GM20431 (cell line): ENCODE measurements around the gene PPP1R3D.

Experiments used
- in situ Hi-C: fragments of 300-500 bp; cut with MseI, MboI; formaldehyde crosslinking; loops from one replicate; pipeline ENCODE4 v1.15.0; 2020; ENCODE audit warnings: low sequenced_read_pairs; ENCODE audit not compliant: unreplicated experiment

Gene PPP1R3D

DNA sequence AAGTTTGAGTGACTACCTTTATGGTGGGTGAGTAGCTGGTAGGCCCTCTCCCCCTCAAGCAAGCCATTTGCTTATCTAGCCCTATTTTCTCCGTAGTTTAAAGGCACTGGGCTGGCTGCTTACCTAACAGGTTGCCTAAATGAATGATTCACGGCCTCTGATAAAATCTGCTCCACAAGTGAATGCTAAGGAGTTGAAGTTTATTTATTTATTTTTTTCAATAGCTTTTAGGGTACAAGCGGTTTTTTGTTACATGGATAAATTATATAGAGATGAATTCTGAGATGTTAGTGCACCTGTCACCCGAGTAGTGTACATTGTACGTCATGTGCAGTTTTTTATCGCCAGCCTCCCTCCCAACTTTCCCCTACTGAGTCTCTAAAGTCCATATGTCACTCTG lies 9.8 kb upstream of the PPP1R3D start:
- in situ Hi-C loops: no loop called here

DNA sequence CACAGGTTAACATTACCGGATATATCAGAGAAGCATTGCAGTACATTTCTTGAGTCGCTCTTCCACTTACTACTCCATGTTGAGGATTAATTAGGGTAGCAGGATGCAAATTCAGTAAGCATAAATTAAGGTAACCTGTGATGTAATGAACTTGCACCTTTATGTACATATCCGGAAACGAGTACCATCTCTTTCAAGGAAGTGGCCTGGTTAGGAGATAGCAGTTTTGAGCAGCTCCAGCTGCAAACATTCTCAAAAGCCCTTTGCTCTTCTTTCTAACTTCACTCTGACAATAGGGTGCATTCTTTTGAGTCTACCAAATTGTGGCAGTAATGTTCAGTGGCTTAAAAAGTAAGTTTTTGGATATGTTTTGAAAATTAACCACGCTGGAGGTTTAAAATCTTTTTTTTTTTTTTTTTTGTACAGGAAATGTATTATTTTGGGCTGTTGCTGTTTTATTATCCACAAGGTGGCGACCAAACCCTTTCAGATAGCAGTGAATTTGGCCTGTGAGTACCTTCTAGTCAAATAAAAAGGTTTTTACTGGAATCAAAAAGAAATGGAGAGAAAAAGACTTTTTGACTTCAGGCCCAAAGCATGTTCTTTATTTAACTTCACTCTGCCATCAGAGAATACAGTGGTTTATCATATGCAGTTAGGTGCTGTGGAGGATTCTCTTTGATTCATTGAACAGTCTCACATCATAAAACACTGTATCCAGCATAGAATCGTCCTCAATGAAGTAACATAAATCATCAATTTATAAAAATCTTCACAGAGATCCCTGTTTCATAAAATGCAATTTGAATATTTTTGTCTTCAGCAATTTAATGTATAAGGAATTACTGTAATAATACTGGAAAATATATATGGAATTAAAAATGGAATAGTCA lies 9.0 kb upstream of the PPP1R3D start:
- in situ Hi-C loops: no loop called here

DNA sequence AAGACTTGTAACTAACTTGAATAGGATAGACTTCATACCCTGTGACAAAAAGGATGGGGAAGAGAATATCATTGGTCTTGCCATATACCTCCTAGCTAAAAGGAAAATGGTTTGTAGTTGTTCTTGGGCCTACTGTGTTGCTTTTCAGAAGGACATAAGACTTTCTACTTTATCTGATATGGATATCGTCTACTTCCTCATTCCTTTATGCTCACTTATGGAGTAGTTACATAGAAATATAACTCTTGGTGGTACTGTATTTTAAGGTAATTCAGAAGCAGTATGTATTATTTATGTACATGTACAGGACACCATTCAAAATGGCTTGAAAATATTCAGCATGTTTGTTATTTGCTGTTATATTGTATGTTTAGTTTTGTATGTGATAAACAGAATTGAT lies 8.1 kb upstream of the PPP1R3D start:
- in situ Hi-C loops: no loop called here

DNA sequence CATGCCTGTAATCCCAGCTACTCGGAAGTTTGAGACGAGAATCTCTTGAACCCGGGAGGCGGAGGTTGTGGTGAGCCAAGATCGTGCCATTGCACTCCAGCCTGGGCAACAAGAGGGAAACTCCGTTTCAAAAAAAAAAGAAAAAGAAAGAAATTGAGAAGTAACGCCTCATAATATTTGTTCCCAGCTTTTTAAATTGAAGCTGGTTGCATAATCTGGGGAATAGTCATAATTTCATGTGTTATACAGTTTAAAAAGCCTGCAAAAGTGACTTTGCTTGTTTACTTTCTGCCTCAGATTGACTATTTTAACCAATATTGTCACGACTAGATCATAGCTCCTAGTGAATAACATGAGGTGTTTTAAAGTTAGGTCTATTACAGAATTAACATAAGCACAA lies 7.3 kb upstream of the PPP1R3D start:
- in situ Hi-C loops: no loop called here

DNA sequence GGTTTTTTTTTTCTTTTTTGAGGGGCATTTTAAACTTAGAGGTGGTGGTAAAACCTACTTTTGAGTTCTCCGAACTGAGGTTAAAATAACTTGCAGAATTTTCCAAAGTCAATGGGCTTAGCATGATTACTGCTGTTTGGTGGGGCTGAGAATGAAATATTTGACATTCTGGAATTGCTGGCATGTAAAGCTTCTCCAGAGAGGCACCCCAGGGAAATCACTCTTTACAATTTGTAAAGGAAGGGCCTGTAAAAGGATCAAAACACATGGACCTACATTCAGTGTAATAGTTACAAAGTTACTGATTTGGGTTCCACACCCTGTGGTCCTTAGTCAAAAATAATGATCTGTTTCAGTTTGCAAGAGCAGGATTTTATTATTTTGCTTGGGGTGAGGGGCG lies 5.6 kb upstream of the PPP1R3D start:
- in situ Hi-C loops: no loop called here

DNA sequence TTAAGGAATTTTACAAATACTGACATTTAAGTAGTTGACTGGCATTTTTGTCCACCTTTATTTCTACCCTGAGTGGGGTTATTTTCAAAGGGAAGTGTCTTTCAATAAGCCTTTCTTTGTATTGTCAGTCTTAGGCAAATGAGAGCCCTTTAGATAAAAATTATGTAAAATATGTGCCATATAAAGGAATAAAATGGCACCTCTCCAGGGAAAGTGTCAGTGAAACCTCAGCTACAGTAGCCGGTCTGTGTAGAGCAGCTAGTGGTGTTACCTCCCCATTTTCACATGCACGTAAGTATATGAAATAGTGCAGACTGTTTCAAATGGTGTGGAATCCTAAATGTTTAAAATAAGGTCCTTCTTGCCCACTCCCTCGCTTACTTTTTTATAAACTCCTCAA lies 5.1 kb upstream of the PPP1R3D start:
- in situ Hi-C loops: no loop called here

DNA sequence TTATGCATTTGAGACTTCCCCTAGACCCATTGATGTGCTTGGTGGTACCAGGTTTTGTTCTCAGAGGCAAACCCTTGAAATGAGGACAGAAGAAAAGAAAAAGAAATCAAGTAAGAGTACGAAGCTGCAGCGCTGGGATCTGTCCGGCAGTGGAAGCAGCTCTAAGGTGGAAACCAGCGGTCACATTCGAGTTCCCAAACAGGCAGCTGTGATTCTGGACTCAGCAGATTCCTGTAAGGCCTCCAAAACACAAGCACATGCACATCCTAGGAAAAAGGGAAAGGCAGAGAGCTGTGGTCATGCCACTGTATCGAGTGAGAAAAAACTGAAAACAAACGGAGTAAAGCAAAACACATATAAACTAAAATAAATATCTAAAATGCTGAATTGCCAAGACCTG lies 4.6 kb upstream of the PPP1R3D start:
- in situ Hi-C loops: no loop called here

DNA sequence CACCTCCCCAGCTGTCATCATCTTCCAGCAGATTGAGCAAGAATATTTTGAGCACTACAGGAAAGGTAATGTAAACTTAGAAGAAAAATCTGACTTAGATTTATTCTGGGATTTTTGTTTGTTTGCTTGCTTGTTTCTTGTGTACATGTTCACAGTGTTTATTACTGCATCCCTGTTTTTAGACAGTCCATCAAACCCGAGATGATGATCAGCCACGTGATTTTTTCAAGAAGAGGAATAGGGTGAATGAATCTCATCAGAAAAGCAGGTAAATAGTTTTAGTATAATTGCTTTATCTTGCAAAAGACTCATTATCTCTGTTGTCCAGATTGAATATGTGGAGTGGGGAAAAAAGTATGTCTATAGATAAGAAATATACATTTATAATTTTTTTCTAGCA lies 2.1 kb upstream of the PPP1R3D start:
- in situ Hi-C loops: no loop called here

DNA sequence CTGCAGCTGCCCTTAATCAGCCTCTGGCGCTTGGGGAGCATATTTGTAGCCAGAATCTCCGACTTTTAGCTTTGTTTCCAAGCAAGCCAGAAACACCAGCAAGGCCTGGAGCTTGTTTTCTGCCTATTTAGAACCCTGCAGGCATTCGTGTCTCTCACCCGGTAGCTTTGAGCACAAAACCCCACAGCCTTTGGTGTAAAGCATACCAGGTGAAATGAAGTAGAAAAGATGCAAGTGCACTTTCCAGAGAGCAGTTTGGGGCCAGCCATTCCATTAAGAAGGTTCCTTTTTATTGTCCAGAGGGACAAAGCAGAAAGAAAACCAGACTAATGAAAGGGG lies 820 bp upstream of the PPP1R3D start:
- in situ Hi-C loops: no loop called here

DNA sequence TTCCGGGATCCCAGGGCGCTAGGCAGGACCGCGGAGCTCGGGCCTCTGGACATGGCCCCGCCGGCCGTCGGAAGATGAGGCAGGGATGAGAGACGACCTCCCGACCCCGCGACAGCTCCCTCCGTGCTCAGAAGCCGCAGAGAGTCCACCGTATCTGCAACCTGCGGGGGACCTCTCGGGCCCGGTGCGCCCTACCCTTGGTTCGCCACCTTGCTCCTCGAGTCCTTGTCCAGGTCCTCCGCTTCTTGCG lies 301 bp downstream of the PPP1R3D start:
- in situ Hi-C loops: no loop called here

DNA sequence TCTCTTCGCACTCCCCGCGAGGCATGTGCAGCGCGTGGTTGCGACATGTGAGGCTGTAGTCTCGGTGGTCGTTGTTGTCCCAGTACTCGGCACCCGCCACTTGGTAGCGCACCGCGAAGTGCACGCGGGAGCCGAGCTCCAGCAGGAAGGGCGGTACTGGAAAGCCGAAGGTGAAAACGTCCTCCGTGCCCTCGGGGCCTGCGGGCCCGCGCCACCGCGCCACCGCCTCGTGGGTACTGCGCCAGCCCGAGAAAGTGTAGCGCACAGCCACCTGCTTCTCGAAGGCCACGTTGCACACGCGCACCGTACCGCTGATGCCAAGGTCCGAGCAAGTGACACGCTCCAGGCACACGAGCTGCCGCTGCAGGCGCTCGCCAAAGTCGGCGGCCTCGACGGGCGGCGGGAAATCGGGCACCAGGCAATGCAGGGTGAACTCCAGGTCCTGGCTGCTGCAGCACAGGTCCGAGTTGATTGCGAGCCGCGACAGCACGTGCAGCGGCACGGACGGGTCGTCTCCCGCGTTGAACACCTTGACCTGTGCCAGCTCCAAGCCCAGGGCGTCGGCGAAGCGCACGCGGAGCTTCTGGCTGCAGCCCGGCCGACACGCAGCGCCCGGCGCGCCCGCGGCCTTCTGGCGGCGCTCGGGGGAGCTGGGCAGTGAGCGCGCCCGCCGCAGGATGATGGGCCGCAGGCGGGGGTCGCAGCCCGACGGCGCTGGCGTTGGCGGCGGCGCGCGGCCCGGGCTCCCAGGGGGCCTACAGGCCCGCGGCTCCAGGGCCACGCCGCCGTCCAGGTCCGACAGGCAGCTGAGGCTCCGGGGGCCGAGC lies 840 bp downstream of the PPP1R3D start:
- in situ Hi-C loops: no loop called here

DNA sequence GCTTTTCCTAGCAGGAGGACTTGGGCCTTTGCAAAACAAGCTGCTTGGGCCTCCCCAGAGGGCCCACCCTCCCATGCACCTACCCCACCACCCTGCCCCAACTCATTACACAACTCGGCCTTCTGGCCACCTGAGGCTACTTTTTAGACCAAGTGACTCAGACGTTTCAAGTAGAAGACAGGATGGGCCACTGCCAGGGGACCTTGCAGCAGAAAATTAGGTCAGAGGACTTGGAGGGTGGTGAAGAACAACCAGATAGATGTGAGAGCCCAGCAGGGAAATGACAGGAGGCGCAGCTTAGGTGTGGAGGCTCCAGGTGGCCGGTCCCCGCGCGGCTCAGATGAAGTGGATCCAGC lies 1.4 kb downstream of the PPP1R3D start:
- in situ Hi-C loops: no loop called here

DNA sequence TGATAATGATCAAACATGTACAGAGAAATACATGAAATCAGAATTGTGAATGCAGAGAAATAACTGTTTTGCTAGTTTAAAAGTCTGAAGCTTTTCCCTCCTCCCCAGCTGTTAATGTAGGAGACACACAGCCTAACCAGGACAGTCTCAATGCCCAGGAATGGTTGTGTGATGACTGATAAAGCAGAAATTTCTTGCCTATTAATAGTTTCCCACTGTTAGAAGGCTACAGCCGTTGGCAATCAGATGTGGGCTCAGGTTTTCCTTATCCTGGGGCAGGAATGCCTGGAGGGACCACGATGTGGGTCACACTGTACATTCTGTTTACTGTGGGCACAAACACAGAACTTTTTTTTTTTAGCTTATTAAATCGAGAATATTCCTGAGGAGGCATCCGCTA lies 1.9 kb downstream of the PPP1R3D start:
- in situ Hi-C loops: no loop called here

DNA sequence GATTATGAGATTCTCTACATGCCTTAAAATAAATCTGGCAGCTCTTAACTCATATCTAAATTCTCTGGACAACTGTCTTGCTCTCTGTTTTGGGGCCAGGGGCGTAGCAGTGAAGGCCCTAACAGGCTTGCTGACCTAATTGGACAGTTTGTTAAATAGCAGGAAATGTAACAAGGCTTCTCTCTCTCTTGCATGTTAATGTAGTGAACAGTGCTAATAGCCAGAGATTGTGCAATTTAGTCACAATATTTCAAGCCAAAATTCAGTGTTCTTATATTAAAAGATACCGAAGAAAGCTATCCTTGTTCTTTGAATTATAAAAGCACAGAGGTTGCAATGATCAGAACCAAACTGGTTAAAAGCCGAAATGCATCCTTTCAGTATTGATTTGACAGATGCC lies 3.0 kb downstream of the PPP1R3D start:
- in situ Hi-C loops: no loop called here

DNA sequence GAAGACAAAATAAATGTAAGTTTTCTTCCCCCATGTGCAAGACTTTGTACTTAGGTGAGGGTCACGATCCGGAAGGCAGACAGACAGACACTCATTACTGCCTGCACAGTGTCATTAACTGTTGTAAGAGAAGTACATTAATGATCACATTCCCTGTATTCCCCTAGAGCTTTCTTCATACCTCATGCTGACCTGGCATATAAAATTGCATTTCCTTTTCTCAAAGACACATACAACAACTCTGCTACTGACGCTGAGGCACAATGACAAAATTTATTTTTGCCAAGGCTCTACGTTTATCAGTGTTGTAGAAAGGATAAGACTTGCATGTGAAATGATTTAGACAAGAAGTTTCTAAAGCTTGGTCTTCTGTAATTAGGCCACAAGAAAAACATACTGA lies 3.7 kb downstream of the PPP1R3D start:
- in situ Hi-C loops: no loop called here

DNA sequence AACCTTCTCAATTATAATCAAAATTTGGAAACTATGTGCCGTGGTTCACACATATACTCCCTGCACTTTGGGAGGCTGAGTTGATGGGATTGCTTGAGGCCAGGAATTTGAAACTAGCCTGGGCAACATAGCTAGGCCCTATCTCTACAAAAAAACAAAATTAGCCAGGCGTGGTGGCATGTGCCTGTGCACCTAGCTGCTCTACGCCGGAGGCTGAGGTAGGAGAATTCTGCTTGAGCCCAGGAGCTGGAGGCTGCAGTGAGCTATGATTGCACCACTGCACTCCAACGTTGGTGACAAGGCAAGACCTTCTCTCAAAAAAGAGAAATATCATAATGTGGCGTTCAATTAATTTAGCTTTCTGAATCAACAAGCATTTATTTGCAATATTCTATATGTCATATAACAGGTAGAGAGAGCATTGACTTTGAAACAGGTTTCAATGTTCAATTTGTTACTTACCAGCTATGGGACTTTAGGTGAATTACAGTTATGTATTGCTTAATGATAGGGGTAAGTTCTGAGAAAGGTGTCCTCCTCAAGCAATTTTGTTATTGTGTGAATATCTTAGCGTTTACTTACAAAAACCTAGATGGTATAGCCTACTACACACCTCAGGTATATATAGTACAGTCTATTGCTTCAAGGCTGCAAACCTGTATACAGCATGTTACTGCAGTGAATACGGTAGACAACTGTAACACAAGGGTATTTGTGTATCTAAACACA lies 4.5 kb downstream of the PPP1R3D start:
- in situ Hi-C loops: no loop called here

DNA sequence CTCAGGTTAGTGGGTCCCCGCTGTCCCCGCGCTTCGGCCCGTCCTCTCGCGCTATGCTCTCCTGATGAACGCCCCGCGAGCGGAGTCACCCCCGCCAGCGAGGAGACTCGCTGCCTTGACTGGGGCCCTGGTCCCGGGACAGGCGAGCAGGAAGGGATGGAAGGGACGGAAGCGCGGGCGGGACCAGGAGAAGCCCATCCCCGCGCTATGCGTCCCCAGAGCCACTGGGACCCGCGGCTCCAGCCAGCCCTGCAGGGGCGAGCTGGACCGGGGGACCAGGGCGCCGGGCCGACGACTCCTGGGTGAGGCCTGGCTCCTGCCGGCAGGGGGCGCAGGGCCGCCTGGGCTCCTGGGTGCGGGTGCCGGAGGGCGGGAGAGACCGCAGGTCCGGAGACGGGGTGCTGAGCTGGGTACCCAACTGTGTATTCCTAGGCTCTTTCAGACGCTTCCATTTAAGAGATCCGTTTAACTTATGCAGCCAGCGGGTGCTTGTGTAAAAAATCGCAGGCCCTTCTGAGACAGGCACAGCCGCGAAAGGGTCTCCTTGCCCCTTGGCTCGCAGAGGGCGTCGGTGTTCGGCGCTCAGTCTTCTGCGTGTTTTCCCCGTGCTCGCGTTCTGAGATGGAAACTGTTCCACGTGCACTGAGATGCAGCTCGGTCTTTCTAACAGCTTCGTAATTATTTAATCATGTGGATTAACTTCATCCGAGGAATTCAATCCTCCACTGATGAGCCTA lies 6.1 kb downstream of the PPP1R3D start:
- in situ Hi-C loops: no loop called here

DNA sequence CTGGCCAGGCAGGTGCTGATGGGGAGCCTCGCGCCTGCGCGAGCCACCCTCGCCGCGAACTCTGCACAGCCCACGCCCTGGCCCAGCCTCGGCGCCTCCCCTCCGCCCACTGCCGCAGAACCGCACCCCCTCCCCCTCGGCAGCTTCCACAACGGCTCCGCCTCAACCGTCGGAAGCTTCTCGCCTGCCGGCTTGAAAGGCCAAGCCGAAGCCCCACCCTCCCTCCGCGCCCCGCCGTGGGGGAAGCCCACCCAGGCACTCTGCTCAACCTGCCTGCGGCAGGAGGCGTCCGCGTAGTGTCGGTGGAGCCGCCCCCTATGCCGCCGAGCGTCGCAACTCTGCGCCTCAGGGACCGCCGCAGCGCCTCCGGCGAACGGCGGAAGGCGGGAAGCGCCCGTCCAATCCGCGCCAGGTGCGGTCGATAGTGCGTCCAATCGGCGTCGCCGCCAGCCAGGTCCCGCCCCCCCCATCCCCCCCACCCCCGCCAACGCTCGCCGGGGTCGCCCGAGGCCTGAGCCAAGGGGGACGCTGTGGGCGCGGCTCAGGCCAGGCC lies 6.7 kb downstream of the PPP1R3D start, which contains the start of gene SYCP2:
TSS of gene SYCP2 (minus strand) at position 342 of the 553 bp plus-strand sequence. CDS start 11,224 bp downstream, outside the sequence.
- in situ Hi-C loops: no loop called here

DNA sequence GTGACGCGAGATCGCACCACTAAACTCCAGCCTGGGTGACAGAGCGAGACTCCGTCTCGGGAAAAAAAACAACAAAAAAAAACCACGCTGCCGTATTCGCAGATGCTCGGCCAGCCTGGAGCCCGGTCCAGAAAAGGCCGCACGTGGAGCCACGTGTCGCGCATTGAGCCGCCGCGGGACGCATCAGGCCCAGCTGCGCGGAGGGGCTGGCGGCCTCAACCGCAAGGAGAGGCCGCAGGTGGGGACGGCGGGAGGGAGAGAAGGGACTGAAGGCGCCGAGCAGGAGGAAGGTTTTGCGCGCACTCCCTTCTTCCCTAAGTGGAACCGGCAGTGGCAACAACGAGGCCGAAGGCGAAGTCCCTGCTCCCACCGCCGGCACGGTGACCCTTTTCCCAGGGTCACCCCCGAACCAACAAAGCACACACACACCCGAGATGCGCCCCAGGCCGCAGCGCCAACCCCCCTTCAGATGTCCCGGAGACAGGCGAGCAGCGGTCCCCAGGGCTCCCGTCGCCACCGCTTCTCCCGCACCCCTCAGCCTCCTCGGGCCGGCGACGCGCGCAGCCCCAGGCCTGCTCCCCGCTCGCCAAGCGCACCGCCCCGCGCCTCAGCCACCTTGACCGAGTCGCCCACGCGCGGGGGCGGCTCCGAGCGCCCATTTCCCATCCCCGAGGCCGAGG lies 7.3 kb downstream of the PPP1R3D start:
- in situ Hi-C loops: no loop called here
